Sigmoid colon (tissue), 4 donors: ENCODE results near the gene CNKSR3.

Source experiments
- POLR2AphosphoS5 ChIP-seq, 4 donors: sonication (generic); formaldehyde crosslinking; IDR thresholded peaks; one replicate each; pipeline ENCODE4 v1.6.1; 2017; ENCODE audit warnings: antibody characterized with exemption in 4 of 4
- TF ChIP-seq, protein P1 (sequence below), 4 experiments: fragments of 450-650 bp in 3 of 4; fragments of 200-600 bp in 1 of 4; IDR thresholded peaks; one replicate each; pipeline ENCODE4 v1.5.1; 2016 to 2019; ENCODE audit warnings: antibody characterized with exemption in 4 of 4, mild to moderate bottlenecking in 3 of 4, moderate library complexity in 2 of 4

DNA sequence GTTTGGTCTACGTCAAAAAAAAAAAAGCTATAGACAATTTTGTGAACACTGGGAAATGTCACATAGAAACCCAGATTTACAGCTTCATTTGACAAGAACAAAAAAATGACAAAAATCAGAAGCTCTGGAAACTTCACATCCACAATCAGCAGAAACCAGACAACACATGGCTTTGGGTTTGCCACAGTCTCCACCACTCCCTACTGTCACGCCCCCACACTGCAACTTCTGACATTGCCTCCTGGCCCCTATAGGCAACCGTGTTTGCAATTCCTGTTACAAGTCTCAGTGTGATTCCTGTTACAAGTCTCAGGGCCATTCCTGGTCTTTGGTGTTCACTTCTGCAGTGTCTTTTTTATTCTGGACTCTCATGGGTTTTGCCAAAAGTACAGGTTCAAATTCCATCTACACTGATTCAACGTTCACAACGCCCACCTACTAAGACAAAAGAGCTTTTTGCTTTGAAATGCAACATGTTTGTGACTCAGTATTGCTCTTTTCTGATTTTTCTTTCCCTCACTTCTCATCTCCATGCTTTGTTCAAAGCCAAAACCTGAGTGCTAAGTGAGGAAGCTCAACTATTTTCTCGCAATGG lies 12.0 kb downstream of the CNKSR3 start:
- no peak for TF ChIP-seq POLR2AphosphoS5 (IDR thresholded peaks at IDR 0.05)
- TF ChIP-seq, protein P1, sequence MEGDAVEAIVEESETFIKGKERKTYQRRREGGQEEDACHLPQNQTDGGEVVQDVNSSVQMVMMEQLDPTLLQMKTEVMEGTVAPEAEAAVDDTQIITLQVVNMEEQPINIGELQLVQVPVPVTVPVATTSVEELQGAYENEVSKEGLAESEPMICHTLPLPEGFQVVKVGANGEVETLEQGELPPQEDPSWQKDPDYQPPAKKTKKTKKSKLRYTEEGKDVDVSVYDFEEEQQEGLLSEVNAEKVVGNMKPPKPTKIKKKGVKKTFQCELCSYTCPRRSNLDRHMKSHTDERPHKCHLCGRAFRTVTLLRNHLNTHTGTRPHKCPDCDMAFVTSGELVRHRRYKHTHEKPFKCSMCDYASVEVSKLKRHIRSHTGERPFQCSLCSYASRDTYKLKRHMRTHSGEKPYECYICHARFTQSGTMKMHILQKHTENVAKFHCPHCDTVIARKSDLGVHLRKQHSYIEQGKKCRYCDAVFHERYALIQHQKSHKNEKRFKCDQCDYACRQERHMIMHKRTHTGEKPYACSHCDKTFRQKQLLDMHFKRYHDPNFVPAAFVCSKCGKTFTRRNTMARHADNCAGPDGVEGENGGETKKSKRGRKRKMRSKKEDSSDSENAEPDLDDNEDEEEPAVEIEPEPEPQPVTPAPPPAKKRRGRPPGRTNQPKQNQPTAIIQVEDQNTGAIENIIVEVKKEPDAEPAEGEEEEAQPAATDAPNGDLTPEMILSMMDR (IDR thresholded peaks at IDR 0.05) = no peak
